ENCODE results near the gene TMEM119. TPM values are rescaled to one million over a fixed set of nuclear protein-coding genes. Genes with fewer than 3 reads are reported as not detected.

The TMEM119 gene
- total and polyA plus RNA-seq, 2 of the 13 experiments (the other 11 are each of a cell fraction or from before 2014, with no cell fraction given), result not detected

DNA sequence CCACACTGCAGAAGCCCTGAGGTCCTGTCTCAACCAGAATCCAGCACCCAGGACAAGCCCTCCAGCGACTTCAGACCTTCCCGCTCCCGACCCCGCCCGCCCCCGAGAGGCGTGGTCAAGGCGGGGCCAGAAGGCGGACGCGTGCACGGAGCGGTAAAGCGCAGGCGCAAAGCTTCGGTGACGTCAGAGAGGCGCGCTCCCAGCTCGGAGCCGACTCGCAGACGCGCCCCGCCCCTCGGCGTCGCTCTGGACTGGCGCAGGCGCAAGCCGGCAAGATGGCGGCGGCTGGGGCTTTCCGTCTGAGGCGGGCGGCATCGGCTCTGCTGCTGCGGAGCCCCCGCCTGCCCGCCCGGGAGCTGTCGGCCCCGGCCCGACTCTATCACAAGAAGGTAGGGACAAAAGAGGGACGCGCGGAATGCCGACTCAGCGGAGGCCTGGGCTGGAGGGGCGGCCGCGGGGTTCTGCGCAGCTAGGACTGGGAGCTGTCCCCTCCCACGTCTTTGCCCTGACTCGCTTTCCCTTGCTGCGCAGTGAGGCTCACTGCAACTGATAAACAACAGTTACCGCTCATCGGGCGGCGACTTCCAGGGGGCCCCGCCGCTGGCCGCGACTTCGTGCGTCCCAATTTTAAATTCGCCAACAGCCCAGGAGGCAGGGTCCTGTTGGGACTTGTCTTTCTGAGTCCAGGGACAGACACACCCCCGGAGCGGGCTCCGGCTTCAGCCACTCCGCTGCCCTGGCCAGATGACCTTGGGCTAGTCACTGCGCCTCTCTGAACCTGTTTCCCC lies 35.3 kb downstream of the TMEM119 start, which contains the start of gene ISCU (continued):
- TF ChIP-seq, protein P1, sequence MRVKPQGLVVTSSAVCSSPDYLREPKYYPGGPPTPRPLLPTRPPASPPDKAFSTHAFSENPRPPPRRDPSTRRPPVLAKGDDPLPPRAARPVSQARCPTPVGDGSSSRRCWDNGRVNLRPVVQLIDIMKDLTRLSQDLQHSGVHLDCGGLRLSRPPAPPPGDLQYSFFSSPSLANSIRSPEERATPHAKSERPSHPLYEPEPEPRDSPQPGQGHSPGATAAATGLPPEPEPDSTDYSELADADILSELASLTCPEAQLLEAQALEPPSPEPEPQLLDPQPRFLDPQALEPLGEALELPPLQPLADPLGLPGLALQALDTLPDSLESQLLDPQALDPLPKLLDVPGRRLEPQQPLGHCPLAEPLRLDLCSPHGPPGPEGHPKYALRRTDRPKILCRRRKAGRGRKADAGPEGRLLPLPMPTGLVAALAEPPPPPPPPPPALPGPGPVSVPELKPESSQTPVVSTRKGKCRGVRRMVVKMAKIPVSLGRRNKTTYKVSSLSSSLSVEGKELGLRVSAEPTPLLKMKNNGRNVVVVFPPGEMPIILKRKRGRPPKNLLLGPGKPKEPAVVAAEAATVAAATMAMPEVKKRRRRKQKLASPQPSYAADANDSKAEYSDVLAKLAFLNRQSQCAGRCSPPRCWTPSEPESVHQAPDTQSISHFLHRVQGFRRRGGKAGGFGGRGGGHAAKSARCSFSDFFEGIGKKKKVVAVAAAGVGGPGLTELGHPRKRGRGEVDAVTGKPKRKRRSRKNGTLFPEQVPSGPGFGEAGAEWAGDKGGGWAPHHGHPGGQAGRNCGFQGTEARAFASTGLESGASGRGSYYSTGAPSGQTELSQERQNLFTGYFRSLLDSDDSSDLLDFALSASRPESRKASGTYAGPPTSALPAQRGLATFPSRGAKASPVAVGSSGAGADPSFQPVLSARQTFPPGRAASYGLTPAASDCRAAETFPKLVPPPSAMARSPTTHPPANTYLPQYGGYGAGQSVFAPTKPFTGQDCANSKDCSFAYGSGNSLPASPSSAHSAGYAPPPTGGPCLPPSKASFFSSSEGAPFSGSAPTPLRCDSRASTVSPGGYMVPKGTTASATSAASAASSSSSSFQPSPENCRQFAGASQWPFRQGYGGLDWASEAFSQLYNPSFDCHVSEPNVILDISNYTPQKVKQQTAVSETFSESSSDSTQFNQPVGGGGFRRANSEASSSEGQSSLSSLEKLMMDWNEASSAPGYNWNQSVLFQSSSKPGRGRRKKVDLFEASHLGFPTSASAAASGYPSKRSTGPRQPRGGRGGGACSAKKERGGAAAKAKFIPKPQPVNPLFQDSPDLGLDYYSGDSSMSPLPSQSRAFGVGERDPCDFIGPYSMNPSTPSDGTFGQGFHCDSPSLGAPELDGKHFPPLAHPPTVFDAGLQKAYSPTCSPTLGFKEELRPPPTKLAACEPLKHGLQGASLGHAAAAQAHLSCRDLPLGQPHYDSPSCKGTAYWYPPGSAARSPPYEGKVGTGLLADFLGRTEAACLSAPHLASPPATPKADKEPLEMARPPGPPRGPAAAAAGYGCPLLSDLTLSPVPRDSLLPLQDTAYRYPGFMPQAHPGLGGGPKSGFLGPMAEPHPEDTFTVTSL (CRISPR knock-in tag; IDR thresholded peaks at IDR 0.05; ENCODE audit: borderline replicate concordance), result 0 out of 2 replicates have a peak, but pooled peaks have one; percentile 19
- TF ChIP-seq NRL (CRISPR knock-in tag; IDR thresholded peaks at IDR 0.05; ENCODE audit: borderline replicate concordance) (peak; percentile 67), ZFP41 (CRISPR knock-in tag; IDR thresholded peaks at IDR 0.05; ENCODE audit: borderline replicate concordance) (no peak)
- TF ChIP-seq, protein P2, sequence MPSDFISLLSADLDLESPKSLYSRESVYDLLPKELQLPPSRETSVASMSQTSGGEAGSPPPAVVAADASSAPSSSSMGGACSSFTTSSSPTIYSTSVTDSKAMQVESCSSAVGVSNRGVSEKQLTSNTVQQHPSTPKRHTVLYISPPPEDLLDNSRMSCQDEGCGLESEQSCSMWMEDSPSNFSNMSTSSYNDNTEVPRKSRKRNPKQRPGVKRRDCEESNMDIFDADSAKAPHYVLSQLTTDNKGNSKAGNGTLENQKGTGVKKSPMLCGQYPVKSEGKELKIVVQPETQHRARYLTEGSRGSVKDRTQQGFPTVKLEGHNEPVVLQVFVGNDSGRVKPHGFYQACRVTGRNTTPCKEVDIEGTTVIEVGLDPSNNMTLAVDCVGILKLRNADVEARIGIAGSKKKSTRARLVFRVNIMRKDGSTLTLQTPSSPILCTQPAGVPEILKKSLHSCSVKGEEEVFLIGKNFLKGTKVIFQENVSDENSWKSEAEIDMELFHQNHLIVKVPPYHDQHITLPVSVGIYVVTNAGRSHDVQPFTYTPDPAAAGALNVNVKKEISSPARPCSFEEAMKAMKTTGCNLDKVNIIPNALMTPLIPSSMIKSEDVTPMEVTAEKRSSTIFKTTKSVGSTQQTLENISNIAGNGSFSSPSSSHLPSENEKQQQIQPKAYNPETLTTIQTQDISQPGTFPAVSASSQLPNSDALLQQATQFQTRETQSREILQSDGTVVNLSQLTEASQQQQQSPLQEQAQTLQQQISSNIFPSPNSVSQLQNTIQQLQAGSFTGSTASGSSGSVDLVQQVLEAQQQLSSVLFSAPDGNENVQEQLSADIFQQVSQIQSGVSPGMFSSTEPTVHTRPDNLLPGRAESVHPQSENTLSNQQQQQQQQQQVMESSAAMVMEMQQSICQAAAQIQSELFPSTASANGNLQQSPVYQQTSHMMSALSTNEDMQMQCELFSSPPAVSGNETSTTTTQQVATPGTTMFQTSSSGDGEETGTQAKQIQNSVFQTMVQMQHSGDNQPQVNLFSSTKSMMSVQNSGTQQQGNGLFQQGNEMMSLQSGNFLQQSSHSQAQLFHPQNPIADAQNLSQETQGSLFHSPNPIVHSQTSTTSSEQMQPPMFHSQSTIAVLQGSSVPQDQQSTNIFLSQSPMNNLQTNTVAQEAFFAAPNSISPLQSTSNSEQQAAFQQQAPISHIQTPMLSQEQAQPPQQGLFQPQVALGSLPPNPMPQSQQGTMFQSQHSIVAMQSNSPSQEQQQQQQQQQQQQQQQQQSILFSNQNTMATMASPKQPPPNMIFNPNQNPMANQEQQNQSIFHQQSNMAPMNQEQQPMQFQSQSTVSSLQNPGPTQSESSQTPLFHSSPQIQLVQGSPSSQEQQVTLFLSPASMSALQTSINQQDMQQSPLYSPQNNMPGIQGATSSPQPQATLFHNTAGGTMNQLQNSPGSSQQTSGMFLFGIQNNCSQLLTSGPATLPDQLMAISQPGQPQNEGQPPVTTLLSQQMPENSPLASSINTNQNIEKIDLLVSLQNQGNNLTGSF (CRISPR knock-in tag; IDR thresholded peaks at IDR 0.05), result peak; percentile 68
- TF ChIP-seq, protein P3, sequence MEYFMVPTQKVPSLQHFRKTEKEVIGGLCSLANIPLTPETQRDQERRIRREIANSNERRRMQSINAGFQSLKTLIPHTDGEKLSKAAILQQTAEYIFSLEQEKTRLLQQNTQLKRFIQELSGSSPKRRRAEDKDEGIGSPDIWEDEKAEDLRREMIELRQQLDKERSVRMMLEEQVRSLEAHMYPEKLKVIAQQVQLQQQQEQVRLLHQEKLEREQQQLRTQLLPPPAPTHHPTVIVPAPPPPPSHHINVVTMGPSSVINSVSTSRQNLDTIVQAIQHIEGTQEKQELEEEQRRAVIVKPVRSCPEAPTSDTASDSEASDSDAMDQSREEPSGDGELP (IDR thresholded peaks at IDR 0.05; ENCODE audit: borderline replicate concordance, low read depth), result no peak
- TF ChIP-seq, protein P4, sequence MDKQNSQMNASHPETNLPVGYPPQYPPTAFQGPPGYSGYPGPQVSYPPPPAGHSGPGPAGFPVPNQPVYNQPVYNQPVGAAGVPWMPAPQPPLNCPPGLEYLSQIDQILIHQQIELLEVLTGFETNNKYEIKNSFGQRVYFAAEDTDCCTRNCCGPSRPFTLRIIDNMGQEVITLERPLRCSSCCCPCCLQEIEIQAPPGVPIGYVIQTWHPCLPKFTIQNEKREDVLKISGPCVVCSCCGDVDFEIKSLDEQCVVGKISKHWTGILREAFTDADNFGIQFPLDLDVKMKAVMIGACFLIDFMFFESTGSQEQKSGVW (CRISPR knock-in tag; IDR thresholded peaks at IDR 0.05; ENCODE audit: borderline replicate concordance), result no peak
- TF ChIP-seq, protein P5, sequence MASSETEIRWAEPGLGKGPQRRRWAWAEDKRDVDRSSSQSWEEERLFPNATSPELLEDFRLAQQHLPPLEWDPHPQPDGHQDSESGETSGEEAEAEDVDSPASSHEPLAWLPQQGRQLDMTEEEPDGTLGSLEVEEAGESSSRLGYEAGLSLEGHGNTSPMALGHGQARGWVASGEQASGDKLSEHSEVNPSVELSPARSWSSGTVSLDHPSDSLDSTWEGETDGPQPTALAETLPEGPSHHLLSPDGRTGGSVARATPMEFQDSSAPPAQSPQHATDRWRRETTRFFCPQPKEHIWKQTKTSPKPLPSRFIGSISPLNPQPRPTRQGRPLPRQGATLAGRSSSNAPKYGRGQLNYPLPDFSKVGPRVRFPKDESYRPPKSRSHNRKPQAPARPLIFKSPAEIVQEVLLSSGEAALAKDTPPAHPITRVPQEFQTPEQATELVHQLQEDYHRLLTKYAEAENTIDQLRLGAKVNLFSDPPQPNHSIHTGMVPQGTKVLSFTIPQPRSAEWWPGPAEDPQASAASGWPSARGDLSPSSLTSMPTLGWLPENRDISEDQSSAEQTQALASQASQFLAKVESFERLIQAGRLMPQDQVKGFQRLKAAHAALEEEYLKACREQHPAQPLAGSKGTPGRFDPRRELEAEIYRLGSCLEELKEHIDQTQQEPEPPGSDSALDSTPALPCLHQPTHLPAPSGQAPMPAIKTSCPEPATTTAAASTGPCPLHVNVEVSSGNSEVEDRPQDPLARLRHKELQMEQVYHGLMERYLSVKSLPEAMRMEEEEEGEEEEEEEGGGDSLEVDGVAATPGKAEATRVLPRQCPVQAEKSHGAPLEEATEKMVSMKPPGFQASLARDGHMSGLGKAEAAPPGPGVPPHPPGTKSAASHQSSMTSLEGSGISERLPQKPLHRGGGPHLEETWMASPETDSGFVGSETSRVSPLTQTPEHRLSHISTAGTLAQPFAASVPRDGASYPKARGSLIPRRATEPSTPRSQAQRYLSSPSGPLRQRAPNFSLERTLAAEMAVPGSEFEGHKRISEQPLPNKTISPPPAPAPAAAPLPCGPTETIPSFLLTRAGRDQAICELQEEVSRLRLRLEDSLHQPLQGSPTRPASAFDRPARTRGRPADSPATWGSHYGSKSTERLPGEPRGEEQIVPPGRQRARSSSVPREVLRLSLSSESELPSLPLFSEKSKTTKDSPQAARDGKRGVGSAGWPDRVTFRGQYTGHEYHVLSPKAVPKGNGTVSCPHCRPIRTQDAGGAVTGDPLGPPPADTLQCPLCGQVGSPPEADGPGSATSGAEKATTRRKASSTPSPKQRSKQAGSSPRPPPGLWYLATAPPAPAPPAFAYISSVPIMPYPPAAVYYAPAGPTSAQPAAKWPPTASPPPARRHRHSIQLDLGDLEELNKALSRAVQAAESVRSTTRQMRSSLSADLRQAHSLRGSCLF (CRISPR knock-in tag; IDR thresholded peaks at IDR 0.05; ENCODE audit: borderline replicate concordance), result no peak
